HEK293 (cell line): Measurements from ENCODE around the gene SIRPB2.
A peak's percentile ranks its signal among the peaks of the same experiment; 100 is the strongest.

Source experiments
- CTCF ChIA-PET: fragments of 350-600 bp; formaldehyde crosslinking; extraction: SDS; loops from one replicate; lab custom pipeline; 2021; ENCODE audit warnings: antibody characterized with exemption; lab: Yijun Ruan, JAX
- POLR2A ChIA-PET: fragments of 300-600 bp; formaldehyde crosslinking; extraction: SDS; loops from one replicate; lab custom pipeline; 2020; ENCODE audit warnings: antibody characterized with exemption, inconsistent platforms; lab: Yijun Ruan, JAX
- H3K27ac ChIP-seq: fragments of 200-500 bp; sonication (Bioruptor generic); 2 replicates; pipeline ENCODE4 v1.5.1; 2014; ENCODE audit warnings: low read depth, low read length, control low read depth, inconsistent platforms; ENCODE audit errors: extremely low read depth
- H3K36me3 ChIP-seq, 2 experiments: fragments of 200-500 bp in 1 of 2; sonication (Bioruptor generic) in 1 of 2; 1 replicate in 1 of 2; 2 replicates in 1 of 2; pipeline ENCODE4 v1.5.1; 2014 to 2017; ENCODE audit warnings: inconsistent platforms in 2 of 2, low read length in 2 of 2; ENCODE audit not compliant: control insufficient read depth in 2 of 2, insufficient read depth in 1 of 2
- H3K4me1 ChIP-seq: fragments of 200-500 bp; sonication (Bioruptor generic); 2 replicates; pipeline ENCODE4 v1.5.1; 2014; ENCODE audit warnings: mild to moderate bottlenecking, low read length, inconsistent platforms; ENCODE audit not compliant: control insufficient read depth, insufficient read depth
- H3K4me3 ChIP-seq: 2 replicates; pipeline ENCODE4 v1.5.1; 2011; ENCODE audit warnings: low read depth, mild to moderate bottlenecking, control low read depth, low read length, moderate library complexity
- H3K9me3 ChIP-seq: fragments of 200-500 bp; sonication (Bioruptor generic); 2 replicates; pipeline ENCODE4 v1.5.1; 2014; ENCODE audit warnings: low read depth, low read length, inconsistent platforms; ENCODE audit not compliant: control insufficient read depth, insufficient read depth
- GFI1B ChIP-seq: fragments of 450-650 bp; formaldehyde crosslinking; IDR thresholded peaks from 2 replicates; pipeline ENCODE4 v1.5.1; 2016; ENCODE audit warnings: missing biosample characterization, missing genetic modification characterization
- KLF9 ChIP-seq: fragments of 450-650 bp; formaldehyde crosslinking; IDR thresholded peaks from 2 replicates; pipeline ENCODE4 v1.5.1; 2016; ENCODE audit warnings: missing biosample characterization, missing genetic modification characterization, low read depth
- MYNN ChIP-seq: fragments of 450-650 bp; formaldehyde crosslinking; IDR thresholded peaks from 2 replicates; pipeline ENCODE4 v1.5.1; 2016; ENCODE audit warnings: missing biosample characterization, missing genetic modification characterization, borderline replicate concordance
- REPIN1 ChIP-seq: fragments of 450-650 bp; formaldehyde crosslinking; IDR thresholded peaks from 2 replicates; pipeline ENCODE4 v1.5.1; 2017; ENCODE audit warnings: missing biosample characterization, missing genetic modification characterization, low read depth
- SCRT2 ChIP-seq: fragments of 450-650 bp; formaldehyde crosslinking; IDR thresholded peaks from 2 replicates; pipeline ENCODE4 v1.5.1; 2016; ENCODE audit warnings: missing biosample characterization, missing genetic modification characterization
- SETDB1 ChIP-seq: IDR thresholded peaks from one replicate; pipeline ENCODE4 v1.6.1; 2017; ENCODE audit warnings: mild to moderate bottlenecking, low read length, moderate library complexity, mixed read lengths; ENCODE audit not compliant: insufficient read length
- SP7 ChIP-seq: fragments of 450-650 bp; formaldehyde crosslinking; IDR thresholded peaks from 2 replicates; pipeline ENCODE4 v1.5.1; 2016; ENCODE audit warnings: missing biosample characterization, missing genetic modification characterization
- ZBTB17 ChIP-seq: fragments of 450-650 bp; formaldehyde crosslinking; IDR thresholded peaks from 2 replicates; pipeline ENCODE4 v1.5.1; 2016; ENCODE audit warnings: missing biosample characterization, missing genetic modification characterization
- ZBTB21 ChIP-seq: fragments of 450-650 bp; formaldehyde crosslinking; IDR thresholded peaks from 2 replicates; pipeline ENCODE4 v1.5.1; 2017; ENCODE audit warnings: missing biosample characterization, missing genetic modification characterization
- ZBTB48 ChIP-seq: fragments of 450-650 bp; formaldehyde crosslinking; IDR thresholded peaks from 2 replicates; pipeline ENCODE4 v1.5.1; 2016; ENCODE audit warnings: missing biosample characterization, missing genetic modification characterization
- ZEB2 ChIP-seq: fragments of 450-650 bp; formaldehyde crosslinking; IDR thresholded peaks from 2 replicates; pipeline ENCODE4 v1.5.1; 2016; ENCODE audit warnings: missing biosample characterization, missing genetic modification characterization
- ZNF114 ChIP-seq: fragments of 450-650 bp; formaldehyde crosslinking; IDR thresholded peaks from 2 replicates; pipeline ENCODE4 v1.5.0; 2017; ENCODE audit warnings: missing biosample characterization, missing genetic modification characterization
- ZNF132 ChIP-seq: fragments of 450-650 bp; formaldehyde crosslinking; IDR thresholded peaks from 2 replicates; pipeline ENCODE4 v1.5.1; 2017; ENCODE audit warnings: missing biosample characterization, missing genetic modification characterization, borderline replicate concordance
- ZNF146 ChIP-seq: fragments of 450-650 bp; formaldehyde crosslinking; IDR thresholded peaks from 2 replicates; pipeline ENCODE4 v1.5.1; 2016; ENCODE audit warnings: missing biosample characterization, missing genetic modification characterization
- ZNF175 ChIP-seq: fragments of 450-650 bp; formaldehyde crosslinking; IDR thresholded peaks from 2 replicates; pipeline ENCODE4 v1.5.1; 2016; ENCODE audit warnings: missing biosample characterization, missing genetic modification characterization
- ZNF19 ChIP-seq: fragments of 450-650 bp; formaldehyde crosslinking; IDR thresholded peaks from 2 replicates; pipeline ENCODE4; 2016; ENCODE audit warnings: missing biosample characterization, missing genetic modification characterization, low read depth
- ZNF2 ChIP-seq: fragments of 450-650 bp; formaldehyde crosslinking; IDR thresholded peaks from 2 replicates; pipeline ENCODE4 v1.5.1; 2016; ENCODE audit warnings: missing biosample characterization, missing genetic modification characterization
- ZNF248 ChIP-seq: fragments of 450-650 bp; formaldehyde crosslinking; IDR thresholded peaks from 2 replicates; pipeline ENCODE4 v1.5.1; 2017; ENCODE audit warnings: missing biosample characterization, missing genetic modification characterization
- ZNF324 ChIP-seq: fragments of 450-650 bp; formaldehyde crosslinking; IDR thresholded peaks from 2 replicates; pipeline ENCODE4 v1.5.1; 2016; ENCODE audit warnings: missing biosample characterization, missing genetic modification characterization
- ZNF335 ChIP-seq: fragments of 450-650 bp; formaldehyde crosslinking; conservative IDR thresholded peaks from 2 replicates; pipeline ENCODE4 v1.5.1; 2016; ENCODE audit warnings: missing biosample characterization, missing genetic modification characterization
- ZNF37A ChIP-seq: fragments of 450-650 bp; IDR thresholded peaks from 2 replicates; pipeline ENCODE4 v1.5.1; 2018; ENCODE audit warnings: missing biosample characterization, missing genetic modification characterization
- ZNF394 ChIP-seq: fragments of 450-650 bp; formaldehyde crosslinking; IDR thresholded peaks from 2 replicates; pipeline ENCODE4 v1.5.1; 2016; ENCODE audit warnings: missing biosample characterization, missing genetic modification characterization, mild to moderate bottlenecking, moderate library complexity, borderline replicate concordance
- ZNF426 ChIP-seq: fragments of 450-650 bp; formaldehyde crosslinking; IDR thresholded peaks from 2 replicates; pipeline ENCODE4 v1.5.1; 2017; ENCODE audit warnings: missing biosample characterization, missing genetic modification characterization, mild to moderate bottlenecking, inconsistent platforms, moderate library complexity
- ZNF48 ChIP-seq: fragments of 450-650 bp; formaldehyde crosslinking; IDR thresholded peaks from 2 replicates; pipeline ENCODE4 v1.5.1; 2016; ENCODE audit warnings: missing biosample characterization, missing genetic modification characterization
- ZNF521 ChIP-seq: fragments of 450-650 bp; formaldehyde crosslinking; IDR thresholded peaks from 2 replicates; pipeline ENCODE4 v1.5.1; 2017; ENCODE audit warnings: missing biosample characterization, mild to moderate bottlenecking, missing genetic modification characterization
- ZNF544 ChIP-seq: fragments of 450-650 bp; formaldehyde crosslinking; IDR thresholded peaks from 2 replicates; pipeline ENCODE4 v1.5.0; 2017; ENCODE audit warnings: missing biosample characterization, missing genetic modification characterization
- ZNF654 ChIP-seq: fragments of 450-650 bp; formaldehyde crosslinking; IDR thresholded peaks from 2 replicates; pipeline ENCODE4 v1.5.1; 2016; ENCODE audit warnings: low read depth, missing biosample characterization, missing genetic modification characterization
- ZNF670 ChIP-seq: fragments of 450-650 bp; formaldehyde crosslinking; IDR thresholded peaks from 2 replicates; pipeline ENCODE4 v1.5.1; 2016; ENCODE audit warnings: missing biosample characterization, missing genetic modification characterization, low read depth
- ZNF747 ChIP-seq: fragments of 450-650 bp; formaldehyde crosslinking; IDR thresholded peaks from 2 replicates; pipeline ENCODE4 v1.5.1; 2016; ENCODE audit warnings: missing biosample characterization, missing genetic modification characterization
- TF ChIP-seq, protein P1 (sequence below): fragments of 450-650 bp; formaldehyde crosslinking; IDR thresholded peaks from 2 replicates; pipeline ENCODE4 v1.5.1; 2016; ENCODE audit warnings: missing biosample characterization, missing genetic modification characterization
- TF ChIP-seq, protein P2 (sequence below): fragments of 450-650 bp; IDR thresholded peaks from 2 replicates; pipeline ENCODE4 v1.5.1; 2018; ENCODE audit warnings: missing biosample characterization, mild to moderate bottlenecking, missing genetic modification characterization
- TF ChIP-seq, protein P3 (sequence below): fragments of 450-650 bp; formaldehyde crosslinking; IDR thresholded peaks from 2 replicates; pipeline ENCODE4 v1.5.1; 2016; ENCODE audit warnings: missing biosample characterization, missing genetic modification characterization
- TF ChIP-seq, protein P4 (sequence below): fragments of 450-650 bp; formaldehyde crosslinking; IDR thresholded peaks from 2 replicates; pipeline ENCODE4 v1.5.1; 2016; ENCODE audit warnings: missing biosample characterization, missing genetic modification characterization

SIRPB2 gene

DNA sequence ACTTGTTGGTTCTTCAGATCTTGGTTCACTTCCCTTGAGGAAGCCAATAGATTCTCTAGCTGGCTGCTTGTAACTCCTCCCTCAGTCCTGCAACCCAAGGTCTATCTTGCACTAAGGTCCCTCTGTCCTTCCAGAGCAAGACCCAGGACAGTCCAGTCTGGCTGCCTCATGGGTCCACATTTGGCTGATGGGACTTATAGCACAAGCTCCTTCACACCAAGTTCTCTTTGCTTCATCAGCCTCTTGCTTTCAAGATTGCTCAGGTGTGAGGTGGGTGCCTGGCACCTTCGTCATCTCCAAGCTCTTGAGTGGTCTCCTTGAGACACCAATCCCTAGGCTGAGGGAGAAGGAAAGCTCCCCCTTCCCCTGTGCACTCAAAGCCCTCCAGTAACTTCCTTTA is 52.9 kb downstream of the SIRPB2 start (continued):
- TF ChIP-seq MYNN (tag by site-specific recombination) (no peak), ZNF544 (tag by site-specific recombination) (no peak)

DNA sequence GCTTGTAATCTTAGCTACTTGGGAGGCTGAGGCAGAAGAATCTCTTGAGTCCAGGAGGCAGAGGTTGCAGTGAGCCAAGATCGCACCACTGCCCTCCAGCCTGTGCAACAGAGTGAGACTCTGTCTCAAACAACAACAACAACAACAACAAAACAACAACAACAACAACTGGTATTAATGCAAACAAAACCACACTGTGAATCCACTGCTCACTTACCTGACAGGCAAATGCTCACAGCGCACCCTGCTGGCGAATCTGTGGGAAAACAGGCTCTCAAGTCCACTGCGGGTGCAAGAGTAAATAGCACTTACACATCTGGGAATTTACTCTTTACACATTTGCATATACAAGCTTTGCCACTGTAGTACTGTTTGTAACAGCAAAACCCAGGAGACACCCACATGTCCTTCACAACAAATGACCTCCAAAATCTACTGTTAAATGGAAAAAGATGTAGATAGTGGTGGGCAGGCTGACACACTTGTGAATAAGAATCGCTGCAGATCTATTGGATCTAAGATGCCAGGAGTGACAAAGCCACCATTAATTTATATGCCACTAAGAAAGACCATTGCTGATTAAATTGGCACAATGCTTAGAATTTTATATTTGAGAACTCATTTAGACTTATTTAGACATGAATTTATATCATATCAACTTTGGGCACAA is 53.9 kb downstream of the SIRPB2 start:
- H3K9me3 ChIP-seq, result no peaks in the 10 kb centered on the region
- no peak overlapping the region for H3K4me3 ChIP-seq
- POLR2A ChIA-PET, result no interaction called here
- H3K36me3 ChIP-seq, result peaks cover 6 to 16% of the 10 kb centered on the region in 2 experiments; a peak in 2 of 3 replicates
- no peaks in the 10 kb centered on the region for H3K4me1 ChIP-seq
- CTCF ChIA-PET, result interaction anchor here (0.6 to 6.1 kb wide), 36 partner anchors 11 to 1795 kb away, joined by 3 to 56 read pairs (median 4); partner anchors contain the start of gene NSFL1C
- H3K27ac ChIP-seq, result no peak overlapping the region
- TF ChIP-seq ZBTB17 (tag by site-specific recombination) (no peak), ZNF132 (tag by site-specific recombination) (no peak), ZNF2 (tag by site-specific recombination) (peak; percentile 73), ZNF48 (tag by site-specific recombination) (no peak), ZNF175 (no peak), ZBTB48 (tag by site-specific recombination) (no peak), SCRT2 (no peak), ZNF670 (tag by site-specific recombination) (no peak), ZNF335 (tag by site-specific recombination) (no peak), ZNF394 (tag by site-specific recombination) (no peak), ZNF19 (tag by site-specific recombination) (no peak), KLF9 (tag by site-specific recombination) (no peak), ZNF146 (tag by site-specific recombination) (no peak), REPIN1 (peak; percentile 55; the same call in 1 of the 2 replicates), MYNN (tag by site-specific recombination) (no peak), ZNF654 (peak; percentile 95), ZNF114 (tag by site-specific recombination) (no peak), ZNF521 (tag by site-specific recombination) (no peak), GFI1B (tag by site-specific recombination) (no peak), SETDB1 (no peak), ZEB2 (tag by site-specific recombination) (no peak), ZNF37A (tag by site-specific recombination) (no peak), SP7 (no peak), ZNF747 (tag by site-specific recombination) (no peak), ZNF324 (tag by site-specific recombination) (no peak), ZBTB21 (tag by site-specific recombination) (no peak), ZNF426 (tag by site-specific recombination) (no peak), ZNF248 (tag by site-specific recombination) (no peak)
- TF ChIP-seq, protein P1, sequence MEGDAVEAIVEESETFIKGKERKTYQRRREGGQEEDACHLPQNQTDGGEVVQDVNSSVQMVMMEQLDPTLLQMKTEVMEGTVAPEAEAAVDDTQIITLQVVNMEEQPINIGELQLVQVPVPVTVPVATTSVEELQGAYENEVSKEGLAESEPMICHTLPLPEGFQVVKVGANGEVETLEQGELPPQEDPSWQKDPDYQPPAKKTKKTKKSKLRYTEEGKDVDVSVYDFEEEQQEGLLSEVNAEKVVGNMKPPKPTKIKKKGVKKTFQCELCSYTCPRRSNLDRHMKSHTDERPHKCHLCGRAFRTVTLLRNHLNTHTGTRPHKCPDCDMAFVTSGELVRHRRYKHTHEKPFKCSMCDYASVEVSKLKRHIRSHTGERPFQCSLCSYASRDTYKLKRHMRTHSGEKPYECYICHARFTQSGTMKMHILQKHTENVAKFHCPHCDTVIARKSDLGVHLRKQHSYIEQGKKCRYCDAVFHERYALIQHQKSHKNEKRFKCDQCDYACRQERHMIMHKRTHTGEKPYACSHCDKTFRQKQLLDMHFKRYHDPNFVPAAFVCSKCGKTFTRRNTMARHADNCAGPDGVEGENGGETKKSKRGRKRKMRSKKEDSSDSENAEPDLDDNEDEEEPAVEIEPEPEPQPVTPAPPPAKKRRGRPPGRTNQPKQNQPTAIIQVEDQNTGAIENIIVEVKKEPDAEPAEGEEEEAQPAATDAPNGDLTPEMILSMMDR (tag by site-specific recombination), result peak; percentile 88
- TF ChIP-seq, protein P2, sequence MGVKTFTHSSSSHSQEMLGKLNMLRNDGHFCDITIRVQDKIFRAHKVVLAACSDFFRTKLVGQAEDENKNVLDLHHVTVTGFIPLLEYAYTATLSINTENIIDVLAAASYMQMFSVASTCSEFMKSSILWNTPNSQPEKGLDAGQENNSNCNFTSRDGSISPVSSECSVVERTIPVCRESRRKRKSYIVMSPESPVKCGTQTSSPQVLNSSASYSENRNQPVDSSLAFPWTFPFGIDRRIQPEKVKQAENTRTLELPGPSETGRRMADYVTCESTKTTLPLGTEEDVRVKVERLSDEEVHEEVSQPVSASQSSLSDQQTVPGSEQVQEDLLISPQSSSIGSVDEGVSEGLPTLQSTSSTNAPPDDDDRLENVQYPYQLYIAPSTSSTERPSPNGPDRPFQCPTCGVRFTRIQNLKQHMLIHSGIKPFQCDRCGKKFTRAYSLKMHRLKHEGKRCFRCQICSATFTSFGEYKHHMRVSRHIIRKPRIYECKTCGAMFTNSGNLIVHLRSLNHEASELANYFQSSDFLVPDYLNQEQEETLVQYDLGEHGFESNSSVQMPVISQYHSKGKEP (tag by site-specific recombination), result no peak
- TF ChIP-seq, protein P3, sequence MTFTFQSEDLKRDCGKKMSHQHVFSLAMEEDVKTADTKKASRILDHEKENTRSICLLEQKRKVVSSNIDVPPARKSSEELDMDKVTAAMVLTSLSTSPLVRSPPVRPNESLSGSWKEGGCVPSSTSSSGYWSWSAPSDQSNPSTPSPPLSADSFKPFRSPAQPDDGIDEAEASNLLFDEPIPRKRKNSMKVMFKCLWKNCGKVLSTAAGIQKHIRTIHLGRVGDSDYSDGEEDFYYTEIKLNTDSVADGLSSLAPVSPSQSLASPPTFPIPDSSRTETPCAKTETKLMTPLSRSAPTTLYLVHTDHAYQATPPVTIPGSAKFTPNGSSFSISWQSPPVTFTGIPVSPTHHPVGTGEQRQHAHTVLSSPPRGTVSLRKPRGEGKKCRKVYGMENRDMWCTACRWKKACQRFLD (tag by site-specific recombination), result no peak
- TF ChIP-seq, protein P4, sequence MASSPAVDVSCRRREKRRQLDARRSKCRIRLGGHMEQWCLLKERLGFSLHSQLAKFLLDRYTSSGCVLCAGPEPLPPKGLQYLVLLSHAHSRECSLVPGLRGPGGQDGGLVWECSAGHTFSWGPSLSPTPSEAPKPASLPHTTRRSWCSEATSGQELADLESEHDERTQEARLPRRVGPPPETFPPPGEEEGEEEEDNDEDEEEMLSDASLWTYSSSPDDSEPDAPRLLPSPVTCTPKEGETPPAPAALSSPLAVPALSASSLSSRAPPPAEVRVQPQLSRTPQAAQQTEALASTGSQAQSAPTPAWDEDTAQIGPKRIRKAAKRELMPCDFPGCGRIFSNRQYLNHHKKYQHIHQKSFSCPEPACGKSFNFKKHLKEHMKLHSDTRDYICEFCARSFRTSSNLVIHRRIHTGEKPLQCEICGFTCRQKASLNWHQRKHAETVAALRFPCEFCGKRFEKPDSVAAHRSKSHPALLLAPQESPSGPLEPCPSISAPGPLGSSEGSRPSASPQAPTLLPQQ (tag by site-specific recombination), result no peak
